ENCODE data around the gene CALHM3. TPM values are rescaled to one million over a fixed set of nuclear protein-coding genes. Genes with fewer than 3 reads are reported as not detected.

The CALHM3 gene
- total and polyA plus RNA-seq, 2 donors (not counting 3 experiments of a cell fraction or from before 2014, with no cell fraction given), result not detected

DNA sequence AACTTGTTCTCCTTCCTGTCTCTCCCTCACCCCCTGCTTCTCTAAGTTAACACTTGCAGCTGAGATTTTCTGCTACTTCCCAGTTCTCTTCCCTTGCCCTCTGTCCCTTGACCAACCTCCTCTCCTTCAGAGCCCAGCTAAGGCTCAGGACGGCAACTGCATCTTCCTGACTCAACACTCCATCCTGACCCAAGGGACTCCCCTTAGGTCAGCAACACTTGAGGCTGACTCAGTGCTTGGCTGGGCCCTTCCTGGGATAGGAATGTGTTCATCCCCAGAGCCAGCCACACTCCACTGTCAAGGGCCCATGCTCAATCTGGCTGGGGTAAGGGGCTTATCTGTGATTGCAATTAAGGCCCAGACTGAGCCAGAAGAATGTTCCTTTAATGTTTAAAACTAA is 30.3 kb downstream of the CALHM3 start:
- BruUV-seq (replicated peaks), result no TSS peak
- H3K4me3 ChIP-seq (replicated peaks in 1 of 3; ENCODE audit: insufficient read depth in 1 of 3, low read depth in 1 of 3, low read length in 3 of 3), result no peak overlapping the region

DNA sequence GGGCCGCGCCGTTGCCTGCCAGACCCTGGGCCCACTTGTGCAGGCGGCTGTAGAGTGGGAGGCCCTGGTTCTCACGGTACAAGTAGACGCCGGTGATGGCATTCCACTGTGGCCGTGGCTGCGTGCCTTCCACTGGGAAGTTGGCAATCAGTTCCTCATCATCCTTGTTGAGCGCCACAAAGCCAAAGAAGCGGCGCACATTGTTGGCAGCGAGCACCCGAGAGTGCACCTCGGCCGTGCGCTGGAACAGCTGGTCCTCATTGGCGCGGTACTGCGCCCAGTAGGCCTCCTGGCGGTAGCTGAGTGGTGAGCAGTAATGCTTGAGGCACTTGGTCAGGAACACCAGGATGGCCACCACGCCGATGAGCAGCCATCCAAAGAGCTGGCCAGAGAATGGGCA is 31.9 kb downstream of the CALHM3 start:
- no peak for DNase-seq (ENCODE audit: low read depth, low spot score)
- BruUV-seq (replicated peaks), result no TSS peak
- no peak overlapping the region for H3K4me2 ChIP-seq (ENCODE audit: insufficient read depth, low read length)
- CTCF ChIA-PET, result no interaction called here
- H4K20me1 ChIP-seq (replicated peaks; ENCODE audit: control insufficient read depth, extremely low read depth, insufficient read depth, low read length), result no peaks in the 10 kb centered on the region
- TF ChIP-seq JUN (IDR thresholded peaks at IDR 0.05; ENCODE audit: borderline replicate concordance, insufficient read depth, insufficient read length, low read depth) (no peak), POLR2AphosphoS5 (IDR thresholded peaks at IDR 0.05; ENCODE audit: insufficient read depth, low read depth, low read length) (no peak), MYC (IDR thresholded peaks at IDR 0.05; ENCODE audit: low read depth, low read length) (no peak), GATA2 (IDR thresholded peaks at IDR 0.05; ENCODE audit: insufficient read depth, insufficient read length, low read depth, low read length) (no peak), POLR2A (IDR thresholded peaks at IDR 0.05; ENCODE audit: low read depth, low read length) (no peak), EZH2 (IDR thresholded peaks at IDR 0.05; ENCODE audit: borderline replicate concordance, low read depth, low read length, severe bottlenecking) (no peak), FOS (IDR thresholded peaks at IDR 0.05; ENCODE audit: borderline replicate concordance, insufficient read depth, low read length) (no peak)
- TF ChIP-seq, protein P1, sequence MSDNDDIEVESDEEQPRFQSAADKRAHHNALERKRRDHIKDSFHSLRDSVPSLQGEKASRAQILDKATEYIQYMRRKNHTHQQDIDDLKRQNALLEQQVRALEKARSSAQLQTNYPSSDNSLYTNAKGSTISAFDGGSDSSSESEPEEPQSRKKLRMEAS (IDR thresholded peaks at IDR 0.05; ENCODE audit: insufficient read depth, insufficient read length), result no peak
- TF ChIP-seq, protein P2, sequence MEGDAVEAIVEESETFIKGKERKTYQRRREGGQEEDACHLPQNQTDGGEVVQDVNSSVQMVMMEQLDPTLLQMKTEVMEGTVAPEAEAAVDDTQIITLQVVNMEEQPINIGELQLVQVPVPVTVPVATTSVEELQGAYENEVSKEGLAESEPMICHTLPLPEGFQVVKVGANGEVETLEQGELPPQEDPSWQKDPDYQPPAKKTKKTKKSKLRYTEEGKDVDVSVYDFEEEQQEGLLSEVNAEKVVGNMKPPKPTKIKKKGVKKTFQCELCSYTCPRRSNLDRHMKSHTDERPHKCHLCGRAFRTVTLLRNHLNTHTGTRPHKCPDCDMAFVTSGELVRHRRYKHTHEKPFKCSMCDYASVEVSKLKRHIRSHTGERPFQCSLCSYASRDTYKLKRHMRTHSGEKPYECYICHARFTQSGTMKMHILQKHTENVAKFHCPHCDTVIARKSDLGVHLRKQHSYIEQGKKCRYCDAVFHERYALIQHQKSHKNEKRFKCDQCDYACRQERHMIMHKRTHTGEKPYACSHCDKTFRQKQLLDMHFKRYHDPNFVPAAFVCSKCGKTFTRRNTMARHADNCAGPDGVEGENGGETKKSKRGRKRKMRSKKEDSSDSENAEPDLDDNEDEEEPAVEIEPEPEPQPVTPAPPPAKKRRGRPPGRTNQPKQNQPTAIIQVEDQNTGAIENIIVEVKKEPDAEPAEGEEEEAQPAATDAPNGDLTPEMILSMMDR (IDR thresholded peaks at IDR 0.05; ENCODE audit: extremely low read depth in 1 of 2, insufficient read depth in 1 of 2, low read depth in 1 of 2, low read length in 2 of 2), result no peak
- dilution Hi-C loops (cut with MboI; ENCODE audit: extremely low pct_ligation_motif_present, low sequenced_read_pairs) (no loop called here), intact Hi-C loops (cut with micrococcal nuclease) (loop anchor here (2.0 kb wide), 1 partner anchor 24 kb away; no protein-coding TSS in a partner anchor)
- no peaks in the 10 kb centered on the region for H3K27me3 ChIP-seq (ENCODE audit: control insufficient read depth in 2 of 2, insufficient read depth in 2 of 2, low read length in 2 of 2)
- peaks cover 60% of the 10 kb centered on the region for H3K4me1 ChIP-seq (ENCODE audit: control insufficient read depth, extremely low read depth, insufficient read depth, low read length)
- POLR2A ChIA-PET, result no interaction called here
- no peaks in the 10 kb centered on the region for H3K9me1 ChIP-seq (replicated peaks; ENCODE audit: control insufficient read depth, extremely low read depth, insufficient read depth, low read length)
- H3K9ac ChIP-seq (replicated peaks; ENCODE audit: extremely low read depth, insufficient read depth, low read length), result no peak overlapping the region
- H3K36me3 ChIP-seq (ENCODE audit: control insufficient read depth in 2 of 2, extremely low read depth in 1 of 2, insufficient read depth in 2 of 2, low read length in 2 of 2), result peaks cover 19 to 44% of the 10 kb centered on the region in 2 experiments
- H3K79me2 ChIP-seq (ENCODE audit: control insufficient read depth, insufficient read depth, low read length), result peaks cover 7% of the 10 kb centered on the region
- no peak overlapping the region for H3K4me3 ChIP-seq (replicated peaks in 1 of 3; ENCODE audit: insufficient read depth in 1 of 3, low read depth in 1 of 3, low read length in 3 of 3)
- no peak overlapping the region for H2AFZ ChIP-seq (ENCODE audit: low read depth, low read length)
- no peak overlapping the region for H3K27ac ChIP-seq (ENCODE audit: insufficient read depth, low read depth, low read length)
- H3K9me3 ChIP-seq (replicated peaks; ENCODE audit: control insufficient read depth, insufficient read depth, low read length), result no peaks in the 10 kb centered on the region
- FAIRE-seq, result no peak

More for the DNA sequence above, 30.3 kb downstream of the CALHM3 start:
- H3K27ac ChIP-seq (ENCODE audit: insufficient read depth, low read depth, low read length), result no peak overlapping the region
- TF ChIP-seq, protein P1 (IDR thresholded peaks at IDR 0.05; ENCODE audit: insufficient read depth, insufficient read length), result no peak
- peak; percentile 56 for TF ChIP-seq FOS (IDR thresholded peaks at IDR 0.05; ENCODE audit: borderline replicate concordance, insufficient read depth, low read length)
- no peak for TF ChIP-seq EZH2 (IDR thresholded peaks at IDR 0.05; ENCODE audit: borderline replicate concordance, low read depth, low read length, severe bottlenecking)
- H3K9me1 ChIP-seq (replicated peaks; ENCODE audit: control insufficient read depth, extremely low read depth, insufficient read depth, low read length), result no peaks in the 10 kb centered on the region
- H3K9ac ChIP-seq (replicated peaks; ENCODE audit: extremely low read depth, insufficient read depth, low read length), result no peak overlapping the region
- intact Hi-C loops (cut with micrococcal nuclease), result no loop called here
- ChIA-PET POLR2A (no interaction called here), CTCF (no interaction called here)
- dilution Hi-C loops (cut with MboI; ENCODE audit: extremely low pct_ligation_motif_present, low sequenced_read_pairs), result no loop called here
- H4K20me1 ChIP-seq (replicated peaks; ENCODE audit: control insufficient read depth, extremely low read depth, insufficient read depth, low read length), result no peaks in the 10 kb centered on the region
- peaks cover 65% of the 10 kb centered on the region for H3K4me1 ChIP-seq (ENCODE audit: control insufficient read depth, extremely low read depth, insufficient read depth, low read length)
- no peaks in the 10 kb centered on the region for H3K9me3 ChIP-seq (replicated peaks; ENCODE audit: control insufficient read depth, insufficient read depth, low read length)
- peaks cover 7% of the 10 kb centered on the region for H3K79me2 ChIP-seq (ENCODE audit: control insufficient read depth, insufficient read depth, low read length)
- DNase-seq (ENCODE audit: low read depth, low spot score) (peak; percentile 35), FAIRE-seq (peak; percentile 91)
- no peaks in the 10 kb centered on the region for H3K27me3 ChIP-seq (ENCODE audit: control insufficient read depth in 2 of 2, insufficient read depth in 2 of 2, low read length in 2 of 2)
- peaks cover 14 to 32% of the 10 kb centered on the region in 2 experiments for H3K36me3 ChIP-seq (ENCODE audit: control insufficient read depth in 2 of 2, extremely low read depth in 1 of 2, insufficient read depth in 2 of 2, low read length in 2 of 2)
- H2AFZ ChIP-seq (ENCODE audit: low read depth, low read length), result no peak overlapping the region
- no peak overlapping the region for H3K4me2 ChIP-seq (ENCODE audit: insufficient read depth, low read length)
